ENCODE measurements around the gene LEKR1. TPM values are rescaled to one million over a fixed set of nuclear protein-coding genes. Genes with fewer than 3 reads are reported as not detected.

LEKR1 gene
- total RNA-seq, 4 donors from 2014 or later = 6.3 to 7.5 (median 6.8) TPM

GRCh38 chr3:157064402-157064801, 238.2 kb downstream of the LEKR1 start:
- no peak for TF ChIP-seq POLR2A (IDR thresholded peaks at IDR 0.05)
- TF ChIP-seq CTCF (IDR thresholded peaks at IDR 0.05) = no peak
- Histone ChIP-seq H3K36me3 (no peaks in the 10 kb centered on the region), H3K27me3 (no peaks in the 10 kb centered on the region), H3K4me1 (peaks cover 16 to 47% of the 10 kb centered on the region in 2 donors), H3K27ac (peak overlapping the region in 2 of 3 donors; percentile 6 to 27), H3K9me3 (no peaks in the 10 kb centered on the region), H3K4me3 (replicated peaks in 1 of 3) (no peak overlapping the region)
- no peak for DNase-seq
- intact Hi-C loops (cut with DNase I) = no loop called here
- 78 to 83% methylated on average over 7 of the region's 7 CpGs for WGBS, 2 donors

DNA sequence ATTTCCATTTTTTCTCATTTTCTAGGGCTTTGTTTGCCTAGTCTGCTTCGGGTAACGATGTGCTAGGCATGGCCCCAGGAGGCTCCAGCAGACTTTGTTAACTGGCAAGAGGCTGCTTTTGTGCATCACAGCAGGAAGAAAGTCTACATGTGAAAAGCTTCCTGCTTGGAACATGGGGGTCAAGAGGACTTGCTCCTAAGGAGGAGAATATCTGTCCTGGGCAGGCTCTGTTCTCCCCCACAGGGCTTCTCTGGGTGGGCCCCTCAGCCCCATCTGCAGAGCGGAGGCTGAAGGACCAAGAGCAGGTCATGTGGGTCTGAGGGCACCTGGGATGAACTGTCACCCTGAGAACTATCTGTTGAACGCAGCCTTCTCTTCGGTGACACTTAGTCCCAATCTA, 239.0 kb downstream of the LEKR1 start:
- DNase-seq = no peak
- H3K36me3 ChIP-seq = no peaks in the 10 kb centered on the region
- TF ChIP-seq CTCF (IDR thresholded peaks at IDR 0.05) (no peak), POLR2A (IDR thresholded peaks at IDR 0.05) (no peak)
- intact Hi-C loops (cut with DNase I) = no loop called here
- peaks cover 16 to 47% of the 10 kb centered on the region in 2 donors for H3K4me1 ChIP-seq
- H3K27ac ChIP-seq = peak overlapping the region in 2 of 3 donors; percentile 6
- WGBS, 2 donors = 68 to 88% methylated on average over 4 to 5 of the region's 5 CpGs
- no peak overlapping the region for H3K4me3 ChIP-seq (replicated peaks in 1 of 3)
- H3K27me3 ChIP-seq = no peaks in the 10 kb centered on the region
- no peaks in the 10 kb centered on the region for H3K9me3 ChIP-seq

DNA sequence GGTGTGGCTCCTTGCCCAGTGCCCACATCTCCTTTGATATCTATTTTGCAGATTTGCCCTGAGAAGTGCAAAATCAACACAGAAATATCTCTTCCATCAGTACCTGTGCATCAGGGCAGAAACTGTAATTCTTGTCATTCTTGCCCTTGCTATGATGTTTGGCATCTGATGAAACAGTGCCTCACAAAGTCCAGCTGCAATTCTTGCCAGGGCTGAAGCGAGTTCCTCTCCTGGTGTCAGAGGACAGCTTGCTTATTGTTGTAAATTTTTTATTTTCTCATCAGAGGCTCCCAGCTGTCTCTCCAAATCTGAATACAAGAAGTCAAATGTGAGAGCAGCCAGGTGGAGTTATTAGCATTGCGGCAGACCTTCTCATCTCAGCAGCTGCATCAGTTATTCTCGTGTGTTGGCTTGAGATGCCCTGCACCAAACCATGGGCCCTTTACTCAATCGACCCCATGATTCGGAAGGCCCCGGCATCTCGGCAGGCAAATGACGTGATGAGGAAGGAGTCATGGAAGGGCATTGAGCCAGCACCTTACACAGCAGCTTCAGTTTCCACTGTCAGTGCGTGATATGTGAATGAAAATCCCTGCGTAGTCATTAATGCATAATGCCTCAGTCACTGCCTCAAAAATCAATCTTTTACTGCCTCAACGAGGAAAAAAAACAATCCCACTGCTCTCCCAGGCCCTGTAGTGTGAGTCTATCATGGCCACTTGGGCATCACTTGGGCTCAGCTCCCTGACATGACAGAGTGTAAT, 240.4 kb downstream of the LEKR1 start:
- peak in 1 of 2 donors; percentile 51 for DNase-seq
- Histone ChIP-seq H3K9me3 (no peaks in the 10 kb centered on the region), H3K4me1 (peaks cover 16 to 47% of the 10 kb centered on the region in 2 donors), H3K27ac (peak overlapping the region in 2 of 3 donors; percentile 33 to 57), H3K27me3 (no peaks in the 10 kb centered on the region), H3K4me3 (replicated peaks in 1 of 3) (no peak overlapping the region), H3K36me3 (no peaks in the 10 kb centered on the region)
- intact Hi-C loops (cut with DNase I) = no loop called here
- TF ChIP-seq CTCF (IDR thresholded peaks at IDR 0.05) (no peak), POLR2A (IDR thresholded peaks at IDR 0.05) (no peak)
- WGBS, 2 donors = 52 to 55% methylated on average over 11 of the region's 11 CpGs

GRCh38 chr3:157067114-157067513, 241.0 kb downstream of the LEKR1 start:
- Histone ChIP-seq H3K9me3 (no peaks in the 10 kb centered on the region), H3K36me3 (no peaks in the 10 kb centered on the region), H3K4me3 (replicated peaks in 1 of 3) (no peak overlapping the region), H3K27ac (peak overlapping the region in 2 of 3 donors; percentile 33 to 45), H3K27me3 (no peaks in the 10 kb centered on the region), H3K4me1 (peaks cover 16 to 47% of the 10 kb centered on the region in 2 donors)
- intact Hi-C loops (cut with DNase I) = no loop called here
- DNase-seq = no peak
- 72 to 80% methylated on average over 3 of the region's 3 CpGs for WGBS, 2 donors
- no peak for TF ChIP-seq CTCF (IDR thresholded peaks at IDR 0.05)
- TF ChIP-seq POLR2A (IDR thresholded peaks at IDR 0.05) = no peak

DNA sequence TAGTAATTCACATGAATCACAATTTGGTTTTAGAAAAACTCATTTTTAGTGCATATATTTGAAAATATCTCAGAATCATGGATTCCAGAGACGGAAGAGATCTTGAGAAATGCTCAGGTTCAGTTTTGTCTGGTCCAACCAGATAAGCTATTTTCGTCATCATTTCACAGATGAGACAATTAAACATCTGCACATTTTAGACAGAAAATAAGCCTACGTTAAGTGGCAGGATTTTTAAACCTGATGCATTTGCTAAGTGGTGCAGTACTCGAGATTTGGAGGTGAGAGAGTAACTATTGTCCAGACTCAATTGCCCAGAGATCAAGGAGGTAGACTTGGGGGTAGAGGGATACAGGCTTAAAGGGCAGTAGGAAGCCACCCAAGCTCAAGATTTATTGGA, 243.3 kb downstream of the LEKR1 start:
- intact Hi-C loops (cut with DNase I) = no loop called here
- Histone ChIP-seq H3K27ac (no peak overlapping the region), H3K9me3 (no peaks in the 10 kb centered on the region), H3K27me3 (no peaks in the 10 kb centered on the region), H3K4me3 (replicated peaks in 1 of 3) (no peak overlapping the region), H3K4me1 (peaks cover 10 to 28% of the 10 kb centered on the region in 2 donors), H3K36me3 (no peaks in the 10 kb centered on the region)
- no peak for DNase-seq
- TF ChIP-seq POLR2A (IDR thresholded peaks at IDR 0.05) = no peak
- no peak for TF ChIP-seq CTCF (IDR thresholded peaks at IDR 0.05)
- WGBS, 2 donors = 83 to 98% methylated on average over 4 of the region's 4 CpGs
